ENCODE measurements around the gene TMEM150A.

GRCh38 chr2:85578243-85579180, 24.0 kb downstream of the TMEM150A start:
- TF ChIP-seq, protein P1, sequence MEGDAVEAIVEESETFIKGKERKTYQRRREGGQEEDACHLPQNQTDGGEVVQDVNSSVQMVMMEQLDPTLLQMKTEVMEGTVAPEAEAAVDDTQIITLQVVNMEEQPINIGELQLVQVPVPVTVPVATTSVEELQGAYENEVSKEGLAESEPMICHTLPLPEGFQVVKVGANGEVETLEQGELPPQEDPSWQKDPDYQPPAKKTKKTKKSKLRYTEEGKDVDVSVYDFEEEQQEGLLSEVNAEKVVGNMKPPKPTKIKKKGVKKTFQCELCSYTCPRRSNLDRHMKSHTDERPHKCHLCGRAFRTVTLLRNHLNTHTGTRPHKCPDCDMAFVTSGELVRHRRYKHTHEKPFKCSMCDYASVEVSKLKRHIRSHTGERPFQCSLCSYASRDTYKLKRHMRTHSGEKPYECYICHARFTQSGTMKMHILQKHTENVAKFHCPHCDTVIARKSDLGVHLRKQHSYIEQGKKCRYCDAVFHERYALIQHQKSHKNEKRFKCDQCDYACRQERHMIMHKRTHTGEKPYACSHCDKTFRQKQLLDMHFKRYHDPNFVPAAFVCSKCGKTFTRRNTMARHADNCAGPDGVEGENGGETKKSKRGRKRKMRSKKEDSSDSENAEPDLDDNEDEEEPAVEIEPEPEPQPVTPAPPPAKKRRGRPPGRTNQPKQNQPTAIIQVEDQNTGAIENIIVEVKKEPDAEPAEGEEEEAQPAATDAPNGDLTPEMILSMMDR (IDR thresholded peaks at IDR 0.05; ENCODE audit: poor library complexity, severe bottlenecking): no peak
- TF ChIP-seq EZH2 (IDR thresholded peaks at IDR 0.05; ENCODE audit: borderline replicate concordance, insufficient read depth, low read length, poor library complexity, severe bottlenecking) (no peak), POLR2AphosphoS5 (IDR thresholded peaks at IDR 0.05) (no peak), EP300 (conservative IDR thresholded peaks at IDR 0.05; ENCODE audit: poor library complexity, severe bottlenecking) (no peak), TAF1 (IDR thresholded peaks at IDR 0.05; ENCODE audit: low read depth) (no peak), SMC3 (conservative IDR thresholded peaks at IDR 0.05; ENCODE audit: poor library complexity) (no peak), RAD21 (conservative IDR thresholded peaks at IDR 0.05) (no peak), MXI1 (conservative IDR thresholded peaks at IDR 0.05; ENCODE audit: poor library complexity, severe bottlenecking) (no peak)
- TF ChIP-seq, protein P2, sequence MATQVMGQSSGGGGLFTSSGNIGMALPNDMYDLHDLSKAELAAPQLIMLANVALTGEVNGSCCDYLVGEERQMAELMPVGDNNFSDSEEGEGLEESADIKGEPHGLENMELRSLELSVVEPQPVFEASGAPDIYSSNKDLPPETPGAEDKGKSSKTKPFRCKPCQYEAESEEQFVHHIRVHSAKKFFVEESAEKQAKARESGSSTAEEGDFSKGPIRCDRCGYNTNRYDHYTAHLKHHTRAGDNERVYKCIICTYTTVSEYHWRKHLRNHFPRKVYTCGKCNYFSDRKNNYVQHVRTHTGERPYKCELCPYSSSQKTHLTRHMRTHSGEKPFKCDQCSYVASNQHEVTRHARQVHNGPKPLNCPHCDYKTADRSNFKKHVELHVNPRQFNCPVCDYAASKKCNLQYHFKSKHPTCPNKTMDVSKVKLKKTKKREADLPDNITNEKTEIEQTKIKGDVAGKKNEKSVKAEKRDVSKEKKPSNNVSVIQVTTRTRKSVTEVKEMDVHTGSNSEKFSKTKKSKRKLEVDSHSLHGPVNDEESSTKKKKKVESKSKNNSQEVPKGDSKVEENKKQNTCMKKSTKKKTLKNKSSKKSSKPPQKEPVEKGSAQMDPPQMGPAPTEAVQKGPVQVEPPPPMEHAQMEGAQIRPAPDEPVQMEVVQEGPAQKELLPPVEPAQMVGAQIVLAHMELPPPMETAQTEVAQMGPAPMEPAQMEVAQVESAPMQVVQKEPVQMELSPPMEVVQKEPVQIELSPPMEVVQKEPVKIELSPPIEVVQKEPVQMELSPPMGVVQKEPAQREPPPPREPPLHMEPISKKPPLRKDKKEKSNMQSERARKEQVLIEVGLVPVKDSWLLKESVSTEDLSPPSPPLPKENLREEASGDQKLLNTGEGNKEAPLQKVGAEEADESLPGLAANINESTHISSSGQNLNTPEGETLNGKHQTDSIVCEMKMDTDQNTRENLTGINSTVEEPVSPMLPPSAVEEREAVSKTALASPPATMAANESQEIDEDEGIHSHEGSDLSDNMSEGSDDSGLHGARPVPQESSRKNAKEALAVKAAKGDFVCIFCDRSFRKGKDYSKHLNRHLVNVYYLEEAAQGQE (IDR thresholded peaks at IDR 0.05; ENCODE audit: borderline replicate concordance): no peak
